OCI-LY7 (cell line): Measurements from ENCODE around the gene CTNNAL1. TPM values are rescaled to one million over a fixed set of nuclear protein-coding genes. Genes with fewer than 3 reads are reported as not detected.

Experiments
- BruUV-seq: library from RNA; stranded (reverse); fragments of 400-500 nt; replicated peaks from 2 replicates; lab custom pipeline; 2021; lab: Mats Ljungman, UMichigan
- CTCF ChIA-PET: fragments of 300-600 bp; sonication (Branson Sonifier 250); formaldehyde crosslinking; loops from one replicate; lab custom pipeline; 2022; ENCODE audit warnings: antibody characterized with exemption; ENCODE audit not compliant: unreplicated experiment; lab: Charles Lee
- POLR2A ChIA-PET: fragments of 300-600 bp; sonication (Branson Sonifier 250); formaldehyde crosslinking; loops from one replicate; lab custom pipeline; 2022; ENCODE audit warnings: antibody characterized with exemption; lab: Charles Lee
- DNase-seq: peaks from one replicate; pipeline ENCODE4 v3.0.0-alpha.2; 2015; ENCODE audit warnings: low spot score
- H2AFZ ChIP-seq: fragments of 200-600 bp; sonication (generic), shearing (Covaris generic); 2 replicates; pipeline ENCODE4 v1.6.1; 2014; ENCODE audit warnings: mild to moderate bottlenecking, antibody characterized with exemption, low read length, moderate library complexity
- H3K27ac ChIP-seq: fragments of 200-600 bp; sonication (generic); 2 replicates; pipeline ENCODE4 v1.5.1; 2014; ENCODE audit warnings: mixed run types, low read depth, mild to moderate bottlenecking, moderate library complexity, low read length, inconsistent platforms; ENCODE audit not compliant: poor library complexity, severe bottlenecking
- H3K36me3 ChIP-seq: fragments of 200-600 bp; sonication (generic); 2 replicates; pipeline ENCODE4 v1.6.1; 2014; ENCODE audit warnings: mild to moderate bottlenecking, antibody characterized with exemption, low read length, moderate library complexity, mixed read lengths; ENCODE audit not compliant: insufficient read depth
- H3K4me1 ChIP-seq: fragments of 200-600 bp; sonication (generic); 2 replicates; pipeline ENCODE4 v1.5.1; 2014; ENCODE audit warnings: mild to moderate bottlenecking, low read length; ENCODE audit not compliant: insufficient read depth, poor library complexity, severe bottlenecking
- H3K4me2 ChIP-seq: fragments of 200-600 bp; sonication (generic); 2 replicates; pipeline ENCODE4 v1.6.1; 2014; ENCODE audit warnings: mild to moderate bottlenecking, low read length
- H3K4me3 ChIP-seq: fragments of 200-600 bp; sonication (generic); 2 replicates; pipeline ENCODE4 v1.5.1; 2014; ENCODE audit warnings: mild to moderate bottlenecking, low read depth, low read length; ENCODE audit not compliant: poor library complexity, severe bottlenecking
- H3K79me2 ChIP-seq: fragments of 200-600 bp; sonication (generic); 2 replicates; pipeline ENCODE4 v1.6.1; 2016; ENCODE audit warnings: low read depth, mild to moderate bottlenecking, low read length, moderate library complexity, mixed read lengths; ENCODE audit not compliant: insufficient read depth
- H3K9me2 ChIP-seq: fragments of 200-600 bp; sonication (generic); 2 replicates; pipeline ENCODE4 v1.6.1; 2016; ENCODE audit warnings: mild to moderate bottlenecking, low read length, mixed read lengths; ENCODE audit not compliant: insufficient read depth
- H3K9me3 ChIP-seq: fragments of 200-600 bp; sonication (generic); 2 replicates; pipeline ENCODE4 v1.6.1; 2014; ENCODE audit warnings: mild to moderate bottlenecking, mixed run types, low read length, mixed read lengths
- H4K20me1 ChIP-seq: fragments of 200-600 bp; sonication (generic); 2 replicates; pipeline ENCODE4 v1.6.1; 2014; ENCODE audit warnings: mild to moderate bottlenecking, antibody characterized with exemption, low read length, moderate library complexity, mixed read lengths; ENCODE audit not compliant: insufficient read depth
- EZH2phosphoT487 ChIP-seq: fragments of 200-600 bp; sonication (generic); IDR thresholded peaks from 2 replicates; pipeline ENCODE4 v1.6.1; 2018; ENCODE audit warnings: low read depth, borderline replicate concordance, mild to moderate bottlenecking, mixed run types, antibody characterized with exemption, low read length, moderate library complexity, mixed read lengths
- intact Hi-C: fragments of 100-400 bp; cut with micrococcal nuclease; formaldehyde crosslinking; loops from one replicate; pipeline ENCODE4 v1.10.0; 2022; ENCODE audit not compliant: unreplicated experiment
- total RNA-seq, 2 experiments: library from RNA; depleted of rRNA in 1 of 2; stranded (reverse); fragments of >200 nt in 1 of 2; shearing (Covaris generic) in 1 of 2; gene quantifications; 2 replicates each; pipeline ENCODE4 v1.2.3, GENCODE V29; 2014 to 2022
- TF ChIP-seq, protein P1 (sequence below): fragments of 200-600 bp; sonication (generic); conservative IDR thresholded peaks from 2 replicates; pipeline ENCODE4 v1.5.1; 2014; ENCODE audit warnings: mild to moderate bottlenecking, antibody characterized with exemption, low read length, moderate library complexity, mixed read lengths

The CTNNAL1 gene
- total RNA-seq, 2 experiments from 2014 or later: 32.0 to 35.3 TPM

DNA sequence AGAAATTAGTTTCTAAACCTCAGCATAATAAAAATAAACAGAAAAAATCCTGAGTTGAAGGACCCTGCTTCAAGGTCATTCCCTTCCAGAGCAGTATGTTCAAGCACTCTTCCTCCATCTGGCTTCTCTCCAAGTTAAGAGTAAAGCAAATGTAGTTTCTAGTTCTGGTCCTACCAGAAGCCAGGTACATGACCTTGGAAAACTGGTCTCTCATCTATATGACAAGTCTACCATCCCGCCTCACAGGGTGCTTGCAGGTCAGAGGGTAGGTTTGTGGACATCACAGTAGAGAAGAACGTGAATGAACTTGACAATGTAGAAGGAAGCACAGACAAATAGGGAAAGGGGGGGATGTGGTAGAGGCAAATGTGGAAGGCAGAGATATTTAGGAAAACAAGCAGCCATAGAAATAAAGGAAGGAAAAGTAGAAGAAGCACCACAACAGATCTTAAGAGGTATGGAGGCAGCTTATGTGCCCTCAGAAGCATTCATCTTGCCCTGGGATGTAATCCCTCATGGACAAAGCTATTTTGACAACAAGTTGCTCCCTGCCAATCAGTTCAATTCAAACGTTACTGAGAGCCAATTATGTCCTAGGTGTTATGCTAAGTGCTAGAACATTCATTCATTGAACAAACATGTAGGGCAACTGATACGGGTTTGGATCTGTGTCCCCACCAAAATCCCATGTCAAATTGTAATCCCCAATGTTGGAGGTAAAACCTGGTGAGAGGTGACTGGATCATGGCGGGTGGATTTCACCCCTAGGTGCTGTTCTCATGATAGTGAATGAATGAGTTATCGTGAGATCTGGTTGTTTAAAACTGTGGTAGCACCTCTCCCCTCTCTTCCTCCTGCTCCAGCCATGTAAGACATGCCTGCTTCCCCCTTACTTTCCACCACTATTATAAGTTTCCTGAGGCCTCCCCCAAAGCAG lies 23.7 kb upstream of the CTNNAL1 start:
- intact Hi-C loops: no loop called here
- POLR2A ChIA-PET: interaction anchor here (1.1 kb wide), 1 partner anchor 10 kb away, joined by 5 read pairs; no protein-coding TSS in a partner anchor
- no peak for DNase-seq
- TF ChIP-seq EZH2phosphoT487: no peak
- TF ChIP-seq, protein P1, sequence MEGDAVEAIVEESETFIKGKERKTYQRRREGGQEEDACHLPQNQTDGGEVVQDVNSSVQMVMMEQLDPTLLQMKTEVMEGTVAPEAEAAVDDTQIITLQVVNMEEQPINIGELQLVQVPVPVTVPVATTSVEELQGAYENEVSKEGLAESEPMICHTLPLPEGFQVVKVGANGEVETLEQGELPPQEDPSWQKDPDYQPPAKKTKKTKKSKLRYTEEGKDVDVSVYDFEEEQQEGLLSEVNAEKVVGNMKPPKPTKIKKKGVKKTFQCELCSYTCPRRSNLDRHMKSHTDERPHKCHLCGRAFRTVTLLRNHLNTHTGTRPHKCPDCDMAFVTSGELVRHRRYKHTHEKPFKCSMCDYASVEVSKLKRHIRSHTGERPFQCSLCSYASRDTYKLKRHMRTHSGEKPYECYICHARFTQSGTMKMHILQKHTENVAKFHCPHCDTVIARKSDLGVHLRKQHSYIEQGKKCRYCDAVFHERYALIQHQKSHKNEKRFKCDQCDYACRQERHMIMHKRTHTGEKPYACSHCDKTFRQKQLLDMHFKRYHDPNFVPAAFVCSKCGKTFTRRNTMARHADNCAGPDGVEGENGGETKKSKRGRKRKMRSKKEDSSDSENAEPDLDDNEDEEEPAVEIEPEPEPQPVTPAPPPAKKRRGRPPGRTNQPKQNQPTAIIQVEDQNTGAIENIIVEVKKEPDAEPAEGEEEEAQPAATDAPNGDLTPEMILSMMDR: no peak
- peaks cover 92% of the 10 kb centered on the region for H3K36me3 ChIP-seq
- H3K4me1 ChIP-seq: no peaks in the 10 kb centered on the region
- no peak overlapping the region for H3K4me2 ChIP-seq
- no peaks in the 10 kb centered on the region for H3K79me2 ChIP-seq
- H3K9me3 ChIP-seq: no peaks in the 10 kb centered on the region
- no TSS peak for BruUV-seq
- no peak overlapping the region for H3K4me3 ChIP-seq
- CTCF ChIA-PET: no interaction called here
- H3K9me2 ChIP-seq: no peaks in the 10 kb centered on the region
- H3K27ac ChIP-seq: no peak overlapping the region
- H2AFZ ChIP-seq: no peak overlapping the region
- H4K20me1 ChIP-seq: no peaks in the 10 kb centered on the region

DNA sequence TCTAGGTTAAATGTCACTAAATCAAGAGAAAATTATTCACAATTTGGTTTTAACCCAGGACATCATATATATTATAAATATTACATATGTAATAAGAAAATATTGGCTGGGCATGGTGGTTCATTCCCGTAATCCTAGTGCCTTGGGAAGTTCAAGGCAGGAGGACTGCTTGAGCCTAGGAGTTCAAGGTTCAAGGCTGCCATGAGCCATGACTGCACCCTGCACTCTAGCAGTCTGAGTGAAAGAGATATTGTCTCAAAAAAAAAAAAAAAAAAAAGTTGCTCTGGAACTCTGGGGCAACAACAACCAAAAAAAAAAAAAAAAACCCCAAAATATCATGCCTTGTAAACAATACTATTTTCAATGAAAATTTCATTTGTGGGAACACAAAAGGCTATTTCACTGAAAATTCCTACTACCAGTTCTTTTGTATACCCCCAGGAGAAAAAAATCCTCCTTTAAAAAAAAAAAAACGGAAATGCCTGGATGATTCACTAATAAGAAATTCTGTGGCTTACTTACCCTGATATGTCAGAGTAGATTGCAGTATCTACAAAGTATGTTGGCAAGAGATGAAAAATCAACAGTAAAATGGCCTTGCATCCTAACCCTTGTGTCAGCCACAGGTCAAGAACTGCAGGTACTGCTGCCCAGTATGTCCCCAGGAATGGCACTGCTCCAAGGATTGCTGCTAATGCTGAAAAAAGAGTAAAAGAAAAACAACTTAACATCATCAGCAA lies 22.6 kb upstream of the CTNNAL1 start:
- Histone ChIP-seq H3K9me2 (no peaks in the 10 kb centered on the region), H3K79me2 (no peaks in the 10 kb centered on the region), H2AFZ (no peak overlapping the region), H3K4me2 (no peak overlapping the region), H3K4me3 (no peak overlapping the region), H4K20me1 (no peaks in the 10 kb centered on the region), H3K4me1 (no peaks in the 10 kb centered on the region), H3K27ac (no peak overlapping the region), H3K36me3 (peaks cover 93% of the 10 kb centered on the region), H3K9me3 (no peaks in the 10 kb centered on the region)
- no TSS peak for BruUV-seq
- CTCF ChIA-PET: no interaction called here
- intact Hi-C loops: no loop called here
- TF ChIP-seq, protein P1: no peak
- TF ChIP-seq EZH2phosphoT487: no peak
- POLR2A ChIA-PET: interaction anchor here (1.1 kb wide), 2 partner anchors 11 to 18 kb away, joined by 3 to 5 read pairs; no protein-coding TSS in a partner anchor
- DNase-seq: no peak
